Measurements from ENCODE around the gene C2CD3. TPM values are rescaled to one million over a fixed set of nuclear protein-coding genes. Genes with fewer than 3 reads are reported as not detected.
A peak's percentile ranks its signal among the peaks of the same experiment; 100 is the strongest.

Gene C2CD3
- total RNA-seq, 1 donor: 21.7 TPM

DNA sequence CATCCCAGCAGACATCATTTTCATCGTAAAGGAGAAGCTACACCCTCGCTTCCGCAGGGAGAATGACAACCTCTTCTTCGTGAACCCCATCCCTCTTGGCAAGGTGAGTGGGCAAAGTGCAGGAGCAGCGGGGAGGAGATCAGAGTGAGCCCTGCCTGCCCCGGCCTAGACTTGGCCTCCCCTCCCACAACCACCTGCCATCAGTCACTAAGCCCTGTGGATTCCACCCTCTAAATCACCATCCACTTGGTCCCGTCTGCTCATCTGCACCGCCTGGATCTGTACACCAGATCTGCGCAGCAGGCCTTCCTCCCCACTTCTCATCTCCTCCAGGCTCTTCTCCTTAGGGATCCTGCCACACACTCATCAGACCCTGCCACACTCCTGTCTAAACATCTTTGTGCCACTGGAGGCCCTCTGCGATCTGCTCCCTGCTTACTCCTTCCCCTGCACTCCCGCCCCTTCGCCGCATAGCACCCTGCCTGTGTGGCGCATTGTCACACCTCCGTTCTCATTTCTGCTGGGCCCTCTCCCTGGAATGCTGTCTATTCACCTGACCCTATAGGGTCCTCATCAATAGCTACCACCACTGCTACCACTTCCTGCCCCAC, 202.3 kb downstream of the C2CD3 start:
- no peak for DNase-seq (ENCODE audit: low read depth)
- TF ChIP-seq, protein P1, sequence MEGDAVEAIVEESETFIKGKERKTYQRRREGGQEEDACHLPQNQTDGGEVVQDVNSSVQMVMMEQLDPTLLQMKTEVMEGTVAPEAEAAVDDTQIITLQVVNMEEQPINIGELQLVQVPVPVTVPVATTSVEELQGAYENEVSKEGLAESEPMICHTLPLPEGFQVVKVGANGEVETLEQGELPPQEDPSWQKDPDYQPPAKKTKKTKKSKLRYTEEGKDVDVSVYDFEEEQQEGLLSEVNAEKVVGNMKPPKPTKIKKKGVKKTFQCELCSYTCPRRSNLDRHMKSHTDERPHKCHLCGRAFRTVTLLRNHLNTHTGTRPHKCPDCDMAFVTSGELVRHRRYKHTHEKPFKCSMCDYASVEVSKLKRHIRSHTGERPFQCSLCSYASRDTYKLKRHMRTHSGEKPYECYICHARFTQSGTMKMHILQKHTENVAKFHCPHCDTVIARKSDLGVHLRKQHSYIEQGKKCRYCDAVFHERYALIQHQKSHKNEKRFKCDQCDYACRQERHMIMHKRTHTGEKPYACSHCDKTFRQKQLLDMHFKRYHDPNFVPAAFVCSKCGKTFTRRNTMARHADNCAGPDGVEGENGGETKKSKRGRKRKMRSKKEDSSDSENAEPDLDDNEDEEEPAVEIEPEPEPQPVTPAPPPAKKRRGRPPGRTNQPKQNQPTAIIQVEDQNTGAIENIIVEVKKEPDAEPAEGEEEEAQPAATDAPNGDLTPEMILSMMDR (IDR thresholded peaks at IDR 0.05; ENCODE audit: insufficient read depth, low read length): no peak
- H3K4me3 ChIP-seq (ENCODE audit: low read depth, low read length): no peak overlapping the region

DNA sequence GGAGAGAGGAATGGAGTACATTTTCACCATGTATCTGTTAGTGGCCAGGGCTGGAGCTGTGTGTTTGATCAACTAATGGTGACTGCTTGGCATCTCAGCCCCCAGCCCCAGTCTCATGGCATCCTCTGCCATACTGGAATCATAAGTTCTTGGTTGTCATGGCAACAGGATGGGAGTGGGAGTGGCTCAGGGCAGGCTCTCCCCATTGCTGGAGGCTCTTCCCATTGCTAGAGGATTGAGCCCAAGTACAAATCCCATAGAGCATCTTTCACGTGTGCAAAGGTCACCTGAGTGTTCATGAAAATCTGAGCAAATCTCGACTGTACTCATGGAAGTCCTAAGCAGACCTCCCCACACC, 205.1 kb downstream of the C2CD3 start:
- no peak for DNase-seq (ENCODE audit: low read depth)
- H3K4me3 ChIP-seq (ENCODE audit: low read depth, low read length): no peak overlapping the region
- TF ChIP-seq, protein P1 (IDR thresholded peaks at IDR 0.05; ENCODE audit: insufficient read depth, low read length): no peak

DNA sequence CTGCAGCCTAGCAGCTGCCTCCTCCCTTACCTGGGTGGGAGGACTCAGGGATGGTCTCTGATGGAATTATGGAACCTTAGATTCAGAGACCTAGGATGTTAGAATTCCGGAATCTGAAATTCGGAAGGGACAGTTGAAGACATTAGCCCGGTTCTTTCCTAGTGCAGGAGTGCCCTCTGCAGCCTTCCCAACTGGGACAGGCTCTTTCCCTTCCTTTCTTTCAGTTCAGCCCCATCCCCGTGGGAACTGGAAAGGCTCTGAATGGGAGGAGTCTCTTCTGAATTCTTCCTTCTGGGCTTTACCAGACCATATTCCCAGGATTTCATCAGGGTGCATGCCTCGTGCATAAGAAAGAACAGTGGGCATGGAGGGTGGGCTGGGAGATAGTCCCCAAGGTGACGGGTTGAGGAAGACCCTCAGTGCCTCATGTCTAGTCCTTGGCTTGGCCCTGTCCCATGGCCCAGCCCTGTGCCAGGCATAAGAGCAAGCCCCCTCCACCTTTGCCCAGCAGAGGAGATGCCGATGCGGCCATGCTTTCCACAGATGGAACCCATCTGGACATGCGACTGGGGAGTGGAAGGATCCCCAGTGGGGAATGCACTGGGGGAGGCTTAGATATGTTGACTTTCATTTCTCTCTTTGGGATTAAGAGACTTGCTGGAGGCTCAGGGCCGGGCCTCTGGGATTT, 205.6 kb downstream of the C2CD3 start:
- DNase-seq (ENCODE audit: low read depth): peak; percentile 31
- TF ChIP-seq, protein P1 (IDR thresholded peaks at IDR 0.05; ENCODE audit: insufficient read depth, low read length): no peak
- H3K4me3 ChIP-seq (ENCODE audit: low read depth, low read length): no peak overlapping the region

DNA sequence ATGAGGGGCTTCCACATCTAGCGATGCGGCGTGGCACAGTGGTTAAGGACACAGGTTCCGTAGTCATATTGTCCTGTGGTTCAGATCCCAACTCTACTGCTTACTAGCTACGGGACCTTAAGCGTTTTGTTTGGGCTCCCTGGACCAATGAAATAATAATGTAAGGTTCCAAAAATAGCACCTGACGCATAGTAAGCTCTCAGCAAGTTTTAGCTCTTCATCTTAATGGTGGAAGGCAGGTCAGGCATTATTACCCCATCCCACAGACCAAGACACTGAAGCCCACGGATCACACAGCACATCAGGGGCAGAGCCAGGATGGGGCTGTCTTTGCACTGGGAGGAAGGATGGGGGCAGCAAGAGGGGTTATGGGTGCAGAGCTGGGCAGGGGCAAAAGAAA, 206.9 kb downstream of the C2CD3 start:
- TF ChIP-seq, protein P1 (IDR thresholded peaks at IDR 0.05; ENCODE audit: insufficient read depth, low read length): no peak
- H3K4me3 ChIP-seq (ENCODE audit: low read depth, low read length): no peak overlapping the region
- DNase-seq (ENCODE audit: low read depth): no peak

Small RNA genes lying within 50 kb of the gene (small RNA-seq; reads per million reads assigned to genes)
- gene AP002392.1: not detected

Other genes with a start within 250 kb of the C2CD3 start
- not detected in 2 replicates for gene DNAJB13, start 220.0 kb downstream of the C2CD3 start, total RNA-seq (ENCODE audit: low replicate concordance)
- gene UCP2, start 188.2 kb downstream of the C2CD3 start, total RNA-seq (ENCODE audit: low replicate concordance): 1.5 TPM in 1 of 2 replicates, not detected in the other
- 0.54 TPM in 1 of 2 replicates, not detected in the other for gene UCP3, start 161.9 kb downstream of the C2CD3 start, total RNA-seq (ENCODE audit: low replicate concordance)
- gene PPME1, start 287 bp upstream of the C2CD3 start, total RNA-seq (ENCODE audit: low replicate concordance): 20.8 and 22.4 TPM in 2 replicates
- gene P4HA3, start 140.6 kb upstream of the C2CD3 start, total RNA-seq (ENCODE audit: low replicate concordance): 1.9 and 4.4 TPM in 2 replicates
- 4.2 and 4.3 TPM in 2 replicates for gene PGM2L1, start 227.4 kb upstream of the C2CD3 start, total RNA-seq (ENCODE audit: low replicate concordance)

All from fibroblast of the aortic adventitia (primary cell).